Measurements from ENCODE around the gene TTC21A.

The TTC21A gene

DNA sequence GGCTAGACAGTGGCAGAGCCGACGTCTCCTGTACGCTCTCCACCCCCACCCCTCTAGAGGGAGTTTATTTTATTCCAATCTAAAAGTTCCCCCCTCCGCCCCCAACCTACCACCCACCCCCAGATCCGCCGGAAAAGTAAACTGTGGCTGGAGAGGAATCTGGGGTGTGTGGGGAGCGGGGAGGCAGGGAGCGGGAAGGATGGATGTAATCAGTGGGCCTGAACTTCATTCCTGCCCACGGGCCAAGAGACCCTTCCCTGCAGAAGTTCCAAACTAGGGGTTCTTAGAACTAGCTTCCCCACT lies 46.4 kb downstream of the TTC21A start:
- TF ChIP-seq ZFP30 (CRISPR knock-in tag; IDR thresholded peaks at IDR 0.05) (no peak), ESRRG (CRISPR knock-in tag; IDR thresholded peaks at IDR 0.05) (no peak), OSR1 (CRISPR knock-in tag; IDR thresholded peaks at IDR 0.05) (no peak), RARB (CRISPR knock-in tag; IDR thresholded peaks at IDR 0.05) (no peak), GLIS3 (CRISPR knock-in tag; IDR thresholded peaks at IDR 0.05) (no peak), PPARA (CRISPR knock-in tag; IDR thresholded peaks at IDR 0.05; ENCODE audit: borderline replicate concordance) (no peak), ARNTL (CRISPR knock-in tag; IDR thresholded peaks at IDR 0.05; ENCODE audit: borderline replicate concordance, low read depth) (no peak)
- TF ChIP-seq, protein P1, sequence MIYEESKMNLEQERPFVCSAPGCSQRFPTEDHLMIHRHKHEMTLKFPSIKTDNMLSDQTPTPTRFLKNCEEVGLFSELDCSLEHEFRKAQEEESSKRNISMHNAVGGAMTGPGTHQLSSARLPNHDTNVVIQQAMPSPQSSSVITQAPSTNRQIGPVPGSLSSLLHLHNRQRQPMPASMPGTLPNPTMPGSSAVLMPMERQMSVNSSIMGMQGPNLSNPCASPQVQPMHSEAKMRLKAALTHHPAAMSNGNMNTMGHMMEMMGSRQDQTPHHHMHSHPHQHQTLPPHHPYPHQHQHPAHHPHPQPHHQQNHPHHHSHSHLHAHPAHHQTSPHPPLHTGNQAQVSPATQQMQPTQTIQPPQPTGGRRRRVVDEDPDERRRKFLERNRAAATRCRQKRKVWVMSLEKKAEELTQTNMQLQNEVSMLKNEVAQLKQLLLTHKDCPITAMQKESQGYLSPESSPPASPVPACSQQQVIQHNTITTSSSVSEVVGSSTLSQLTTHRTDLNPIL (CRISPR knock-in tag; IDR thresholded peaks at IDR 0.05; ENCODE audit: low read depth) = no peak
- ATAC-seq = no peak

DNA sequence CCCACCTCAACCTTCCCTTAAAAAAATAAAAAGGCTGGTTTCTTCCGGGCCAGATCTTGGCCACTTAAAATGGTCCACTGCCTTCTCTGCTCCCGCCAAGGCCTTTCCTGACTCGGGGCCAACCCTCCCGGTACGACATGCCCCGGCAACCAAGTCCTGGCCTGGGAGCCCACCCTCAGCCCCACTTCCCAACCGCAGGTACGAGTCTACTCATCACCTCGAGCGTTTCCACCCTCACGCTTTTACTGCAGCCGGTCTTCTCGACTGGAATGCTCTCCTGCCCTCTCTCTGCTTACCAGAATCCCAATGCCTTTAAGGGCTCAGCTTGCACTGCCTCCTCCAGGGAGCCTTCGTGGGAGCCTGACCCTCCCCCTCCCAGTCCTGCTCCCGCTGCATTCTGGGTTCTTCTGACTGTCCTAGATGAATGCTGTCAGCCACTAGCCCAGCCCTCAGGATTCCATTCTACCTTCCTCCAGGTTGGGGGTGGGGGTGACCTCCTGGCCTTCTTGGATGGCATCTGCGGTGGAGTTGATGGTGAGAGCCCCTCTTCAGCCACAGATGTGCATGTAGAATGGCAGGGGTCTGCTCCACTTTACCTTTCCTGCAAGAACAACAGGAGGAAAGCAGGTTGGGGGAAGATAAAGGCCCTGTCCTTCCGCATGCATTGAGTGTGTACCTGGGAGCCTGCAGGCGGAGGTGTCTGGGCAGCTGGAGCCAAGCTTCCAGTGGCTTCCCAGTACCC lies 47.0 kb downstream of the TTC21A start:
- TF ChIP-seq SNAI2 (CRISPR knock-in tag; IDR thresholded peaks at IDR 0.05) (no peak), ZC3H10 (CRISPR knock-in tag; IDR thresholded peaks at IDR 0.05) (no peak), TOX (CRISPR knock-in tag; IDR thresholded peaks at IDR 0.05; ENCODE audit: borderline replicate concordance) (no peak), TCF4 (CRISPR knock-in tag; IDR thresholded peaks at IDR 0.05; ENCODE audit: borderline replicate concordance) (no peak), ESRRG (CRISPR knock-in tag; IDR thresholded peaks at IDR 0.05) (no peak), ZNF565 (CRISPR knock-in tag; conservative IDR thresholded peaks at IDR 0.05; ENCODE audit: low read depth) (no peak), RARB (CRISPR knock-in tag; IDR thresholded peaks at IDR 0.05) (no peak), OSR1 (CRISPR knock-in tag; IDR thresholded peaks at IDR 0.05) (no peak)
- TF ChIP-seq, protein P2, sequence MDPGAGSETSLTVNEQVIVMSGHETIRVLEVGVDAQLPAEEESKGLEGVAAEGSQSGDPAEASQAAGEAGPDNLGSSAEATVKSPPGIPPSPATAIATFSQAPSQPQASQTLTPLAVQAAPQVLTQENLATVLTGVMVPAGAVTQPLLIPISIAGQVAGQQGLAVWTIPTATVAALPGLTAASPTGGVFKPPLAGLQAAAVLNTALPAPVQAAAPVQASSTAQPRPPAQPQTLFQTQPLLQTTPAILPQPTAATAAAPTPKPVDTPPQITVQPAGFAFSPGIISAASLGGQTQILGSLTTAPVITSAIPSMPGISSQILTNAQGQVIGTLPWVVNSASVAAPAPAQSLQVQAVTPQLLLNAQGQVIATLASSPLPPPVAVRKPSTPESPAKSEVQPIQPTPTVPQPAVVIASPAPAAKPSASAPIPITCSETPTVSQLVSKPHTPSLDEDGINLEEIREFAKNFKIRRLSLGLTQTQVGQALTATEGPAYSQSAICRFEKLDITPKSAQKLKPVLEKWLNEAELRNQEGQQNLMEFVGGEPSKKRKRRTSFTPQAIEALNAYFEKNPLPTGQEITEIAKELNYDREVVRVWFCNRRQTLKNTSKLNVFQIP (CRISPR knock-in tag; IDR thresholded peaks at IDR 0.05; ENCODE audit: borderline replicate concordance, low read depth) = no peak
- TF ChIP-seq, protein P3, sequence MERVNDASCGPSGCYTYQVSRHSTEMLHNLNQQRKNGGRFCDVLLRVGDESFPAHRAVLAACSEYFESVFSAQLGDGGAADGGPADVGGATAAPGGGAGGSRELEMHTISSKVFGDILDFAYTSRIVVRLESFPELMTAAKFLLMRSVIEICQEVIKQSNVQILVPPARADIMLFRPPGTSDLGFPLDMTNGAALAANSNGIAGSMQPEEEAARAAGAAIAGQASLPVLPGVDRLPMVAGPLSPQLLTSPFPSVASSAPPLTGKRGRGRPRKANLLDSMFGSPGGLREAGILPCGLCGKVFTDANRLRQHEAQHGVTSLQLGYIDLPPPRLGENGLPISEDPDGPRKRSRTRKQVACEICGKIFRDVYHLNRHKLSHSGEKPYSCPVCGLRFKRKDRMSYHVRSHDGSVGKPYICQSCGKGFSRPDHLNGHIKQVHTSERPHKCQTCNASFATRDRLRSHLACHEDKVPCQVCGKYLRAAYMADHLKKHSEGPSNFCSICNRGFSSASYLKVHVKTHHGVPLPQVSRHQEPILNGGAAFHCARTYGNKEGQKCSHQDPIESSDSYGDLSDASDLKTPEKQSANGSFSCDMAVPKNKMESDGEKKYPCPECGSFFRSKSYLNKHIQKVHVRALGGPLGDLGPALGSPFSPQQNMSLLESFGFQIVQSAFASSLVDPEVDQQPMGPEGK (CRISPR knock-in tag; IDR thresholded peaks at IDR 0.05; ENCODE audit: borderline replicate concordance) = no peak
- ATAC-seq = no peak

DNA sequence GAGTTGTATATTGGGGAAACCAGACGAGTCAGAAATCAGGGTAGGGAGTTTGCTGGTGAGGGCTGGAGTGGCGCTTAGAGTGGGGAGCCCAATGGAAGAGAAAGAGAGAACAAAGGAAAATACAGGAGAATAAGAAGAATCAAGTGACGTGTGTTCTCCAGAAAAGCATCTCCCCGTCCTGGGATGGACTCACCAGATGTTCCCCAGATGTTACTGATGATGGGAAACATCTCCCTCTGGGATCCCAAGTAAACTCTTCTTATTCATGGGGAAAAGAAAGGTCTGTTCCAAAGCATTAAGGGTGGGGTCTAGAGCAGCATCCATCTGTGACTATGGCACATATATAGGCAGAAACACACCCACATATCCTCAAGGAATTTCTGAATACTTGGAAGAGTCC lies 48.9 kb downstream of the TTC21A start:
- TF ChIP-seq TCF4 (CRISPR knock-in tag; IDR thresholded peaks at IDR 0.05; ENCODE audit: borderline replicate concordance) = no peak
- TF ChIP-seq ZNF70 (CRISPR knock-in tag; IDR thresholded peaks at IDR 0.05) = no peak
- no peak for TF ChIP-seq ISL1 (CRISPR knock-in tag; IDR thresholded peaks at IDR 0.05)
- TF ChIP-seq, protein P4, sequence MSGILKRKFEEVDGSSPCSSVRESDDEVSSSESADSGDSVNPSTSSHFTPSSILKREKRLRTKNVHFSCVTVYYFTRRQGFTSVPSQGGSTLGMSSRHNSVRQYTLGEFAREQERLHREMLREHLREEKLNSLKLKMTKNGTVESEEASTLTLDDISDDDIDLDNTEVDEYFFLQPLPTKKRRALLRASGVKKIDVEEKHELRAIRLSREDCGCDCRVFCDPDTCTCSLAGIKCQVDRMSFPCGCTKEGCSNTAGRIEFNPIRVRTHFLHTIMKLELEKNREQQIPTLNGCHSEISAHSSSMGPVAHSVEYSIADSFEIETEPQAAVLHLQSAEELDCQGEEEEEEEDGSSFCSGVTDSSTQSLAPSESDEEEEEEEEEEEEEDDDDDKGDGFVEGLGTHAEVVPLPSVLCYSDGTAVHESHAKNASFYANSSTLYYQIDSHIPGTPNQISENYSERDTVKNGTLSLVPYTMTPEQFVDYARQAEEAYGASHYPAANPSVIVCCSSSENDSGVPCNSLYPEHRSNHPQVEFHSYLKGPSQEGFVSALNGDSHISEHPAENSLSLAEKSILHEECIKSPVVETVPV (CRISPR knock-in tag; IDR thresholded peaks at IDR 0.05) = no peak
- TF ChIP-seq, protein P1 (CRISPR knock-in tag; IDR thresholded peaks at IDR 0.05; ENCODE audit: low read depth) = no peak
- TF ChIP-seq TOX (CRISPR knock-in tag; IDR thresholded peaks at IDR 0.05; ENCODE audit: borderline replicate concordance) = no peak
- no peak for TF ChIP-seq BACH2 (CRISPR knock-in tag; IDR thresholded peaks at IDR 0.05; ENCODE audit: borderline replicate concordance)
- no peak for TF ChIP-seq ARNTL (CRISPR knock-in tag; IDR thresholded peaks at IDR 0.05; ENCODE audit: borderline replicate concordance, low read depth)
- TF ChIP-seq, protein P3 (CRISPR knock-in tag; IDR thresholded peaks at IDR 0.05; ENCODE audit: borderline replicate concordance) = no peak
- no peak for TF ChIP-seq RARB (CRISPR knock-in tag; IDR thresholded peaks at IDR 0.05)
- no peak for TF ChIP-seq ZFP30 (CRISPR knock-in tag; IDR thresholded peaks at IDR 0.05)
- TF ChIP-seq CSDC2 (CRISPR knock-in tag; IDR thresholded peaks at IDR 0.05) = no peak
- no peak for TF ChIP-seq GLIS3 (CRISPR knock-in tag; IDR thresholded peaks at IDR 0.05)
- TF ChIP-seq, protein P2 (CRISPR knock-in tag; IDR thresholded peaks at IDR 0.05; ENCODE audit: borderline replicate concordance, low read depth) = no peak
- TF ChIP-seq ZFP3 (CRISPR knock-in tag; IDR thresholded peaks at IDR 0.05) = no peak
- no peak for ATAC-seq

Data from SK-N-SH treated with all-trans-retinoic acid at 6 μM for 48 hours (cell line).